OCI-LY1 (cell line): ENCODE data around the gene RAF1.

Experiments used
- H2AFZ ChIP-seq: fragments of 200-600 bp; sonication (generic), shearing (Covaris generic); 2 replicates; pipeline ENCODE4 v1.6.0; 2014; ENCODE audit warnings: antibody characterized with exemption, mild to moderate bottlenecking, low read length
- H3F3A ChIP-seq: fragments of 200-600 bp; sonication (generic), shearing (Covaris generic); 2 replicates; pipeline ENCODE4 v1.6.0; 2014; ENCODE audit warnings: mild to moderate bottlenecking, antibody characterized with exemption, low read length, moderate library complexity; ENCODE audit not compliant: insufficient read depth
- H3K27ac ChIP-seq: fragments of 200-600 bp; sonication (generic); 2 replicates; pipeline ENCODE4 v1.5.1; 2014; ENCODE audit warnings: low read length, mixed run types, mild to moderate bottlenecking, low read depth; ENCODE audit not compliant: poor library complexity, severe bottlenecking
- H3K27me3 ChIP-seq: fragments of 200-600 bp; sonication (generic); 2 replicates; pipeline ENCODE4 v1.6.0; 2014; ENCODE audit warnings: antibody characterized with exemption, mild to moderate bottlenecking, low read length, moderate library complexity; ENCODE audit not compliant: insufficient read depth
- H3K36me3 ChIP-seq: fragments of 200-600 bp; sonication (generic); 2 replicates; pipeline ENCODE4 v1.6.1; 2014; ENCODE audit warnings: mild to moderate bottlenecking, antibody characterized with exemption, low read length, moderate library complexity, mixed read lengths; ENCODE audit not compliant: insufficient read depth
- H3K4me1 ChIP-seq: fragments of 200-600 bp; sonication (generic); 2 replicates; pipeline ENCODE4 v1.5.1; 2014; ENCODE audit warnings: mild to moderate bottlenecking, low read length, moderate library complexity; ENCODE audit not compliant: insufficient read depth, severe bottlenecking
- H3K4me2 ChIP-seq: fragments of 200-600 bp; sonication (generic), shearing (Covaris generic); 2 replicates; pipeline ENCODE4 v1.6.1; 2014; ENCODE audit warnings: low read length
- H3K4me3 ChIP-seq: fragments of 200-600 bp; sonication (generic); 2 replicates; pipeline ENCODE4 v1.5.1; 2014; ENCODE audit warnings: low read length, low read depth, mild to moderate bottlenecking, mixed read lengths; ENCODE audit not compliant: poor library complexity, severe bottlenecking
- H3K79me2 ChIP-seq: fragments of 200-600 bp; shearing (Covaris generic); 2 replicates; pipeline ENCODE4 v1.6.1; 2016; ENCODE audit warnings: mixed run types, low read length, mixed read lengths; ENCODE audit not compliant: insufficient read depth
- H3K9ac ChIP-seq: fragments of 200-600 bp; sonication (generic), shearing (Covaris generic); 2 replicates; pipeline ENCODE4 v1.6.1; 2014; ENCODE audit warnings: mild to moderate bottlenecking, low read length, mixed read lengths
- H3K9me2 ChIP-seq: fragments of 200-600 bp; sonication (generic), shearing (Covaris generic); 2 replicates; pipeline ENCODE4 v1.6.1; 2014; ENCODE audit warnings: low read depth, mild to moderate bottlenecking, low read length, mixed read lengths
- H3K9me3 ChIP-seq: fragments of 200-600 bp; shearing (Covaris generic); 2 replicates; pipeline ENCODE4 v1.6.1; 2014; ENCODE audit warnings: low read length, mixed read lengths
- H4K20me1 ChIP-seq: fragments of 200-600 bp; sonication (generic), shearing (Covaris generic); 2 replicates; pipeline ENCODE4 v1.6.0; 2016; ENCODE audit warnings: mild to moderate bottlenecking, low read length; ENCODE audit not compliant: insufficient read depth
- EZH2 ChIP-seq: fragments of 200-600 bp; sonication (generic), shearing (Covaris generic); IDR thresholded peaks from 2 replicates; pipeline ENCODE4 v1.8.0; 2017; ENCODE audit warnings: borderline replicate concordance, mixed run types, mild to moderate bottlenecking, antibody characterized with exemption, low read length, moderate library complexity, mixed read lengths
- TF ChIP-seq, protein P1 (sequence below): fragments of 200-600 bp; sonication (generic), shearing (Covaris generic); IDR thresholded peaks from 2 replicates; pipeline ENCODE4 v1.5.1; 2017; ENCODE audit warnings: mild to moderate bottlenecking, antibody characterized with exemption, low read length, moderate library complexity, mixed read lengths

Gene RAF1

GRCh38 chr3:12660196-12660595, 3.7 kb downstream of the RAF1 start:
- TF ChIP-seq, protein P1, sequence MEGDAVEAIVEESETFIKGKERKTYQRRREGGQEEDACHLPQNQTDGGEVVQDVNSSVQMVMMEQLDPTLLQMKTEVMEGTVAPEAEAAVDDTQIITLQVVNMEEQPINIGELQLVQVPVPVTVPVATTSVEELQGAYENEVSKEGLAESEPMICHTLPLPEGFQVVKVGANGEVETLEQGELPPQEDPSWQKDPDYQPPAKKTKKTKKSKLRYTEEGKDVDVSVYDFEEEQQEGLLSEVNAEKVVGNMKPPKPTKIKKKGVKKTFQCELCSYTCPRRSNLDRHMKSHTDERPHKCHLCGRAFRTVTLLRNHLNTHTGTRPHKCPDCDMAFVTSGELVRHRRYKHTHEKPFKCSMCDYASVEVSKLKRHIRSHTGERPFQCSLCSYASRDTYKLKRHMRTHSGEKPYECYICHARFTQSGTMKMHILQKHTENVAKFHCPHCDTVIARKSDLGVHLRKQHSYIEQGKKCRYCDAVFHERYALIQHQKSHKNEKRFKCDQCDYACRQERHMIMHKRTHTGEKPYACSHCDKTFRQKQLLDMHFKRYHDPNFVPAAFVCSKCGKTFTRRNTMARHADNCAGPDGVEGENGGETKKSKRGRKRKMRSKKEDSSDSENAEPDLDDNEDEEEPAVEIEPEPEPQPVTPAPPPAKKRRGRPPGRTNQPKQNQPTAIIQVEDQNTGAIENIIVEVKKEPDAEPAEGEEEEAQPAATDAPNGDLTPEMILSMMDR = no peak
- no peak for TF ChIP-seq EZH2
- no peaks in the 10 kb centered on the region for H3K27me3 ChIP-seq
- peaks cover 22% of the 10 kb centered on the region for H3K36me3 ChIP-seq
- no peaks in the 10 kb centered on the region for H3K9me2 ChIP-seq
- peak overlapping the region; percentile 12 for H3K27ac ChIP-seq
- H3K4me2 ChIP-seq = no peak overlapping the region
- no peak overlapping the region for H2AFZ ChIP-seq
- no peaks in the 10 kb centered on the region for H3K9me3 ChIP-seq
- H3F3A ChIP-seq = no peaks in the 10 kb centered on the region; the same call in 1 of the 2 replicates
- no peak overlapping the region for H3K4me3 ChIP-seq
- no peaks in the 10 kb centered on the region; the same call in 1 of the 2 replicates for H4K20me1 ChIP-seq
- H3K4me1 ChIP-seq = peaks cover 41% of the 10 kb centered on the region
- no peak overlapping the region for H3K9ac ChIP-seq
- H3K79me2 ChIP-seq = peaks cover 84% of the 10 kb centered on the region

DNA sequence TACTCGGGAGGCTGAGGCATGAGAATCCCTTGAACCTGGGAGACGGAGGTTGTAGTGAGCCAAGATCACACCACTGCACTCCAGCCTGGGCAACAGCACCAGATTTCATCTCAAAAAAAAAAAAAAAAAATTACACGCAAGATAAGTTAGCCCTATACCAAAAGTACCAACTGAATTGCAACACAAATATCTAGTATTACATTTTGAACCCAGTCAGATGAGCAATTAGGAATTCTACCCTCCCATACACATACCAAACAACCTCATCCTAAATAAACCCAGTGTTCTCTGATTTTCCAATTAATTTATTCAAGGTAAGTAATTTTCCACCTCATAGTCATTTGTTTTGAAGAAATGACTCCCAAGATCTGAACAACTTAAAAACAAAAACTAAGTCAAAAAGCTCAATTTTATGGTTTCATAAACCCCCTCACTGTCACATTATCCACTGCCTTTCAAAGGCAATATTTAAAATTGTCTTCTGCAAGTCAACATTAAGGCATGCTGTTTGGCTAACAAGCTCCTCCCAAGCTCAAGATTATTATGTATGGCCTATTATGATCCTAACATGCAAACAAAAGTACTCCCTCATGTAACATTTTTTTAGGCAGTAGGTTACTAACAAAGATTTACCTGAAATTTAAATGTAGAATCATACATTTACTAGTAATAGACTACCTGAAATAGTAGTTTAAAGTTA, 4.5 kb downstream of the RAF1 start:
- H3K9me2 ChIP-seq = no peaks in the 10 kb centered on the region
- no peak overlapping the region for H2AFZ ChIP-seq
- H3K79me2 ChIP-seq = peaks cover 91% of the 10 kb centered on the region
- no peak overlapping the region for H3K4me2 ChIP-seq
- no peaks in the 10 kb centered on the region for H3K9me3 ChIP-seq
- no peaks in the 10 kb centered on the region; the same call in 1 of the 2 replicates for H3F3A ChIP-seq
- H3K4me1 ChIP-seq = peaks cover 37% of the 10 kb centered on the region
- H3K9ac ChIP-seq = no peak overlapping the region
- TF ChIP-seq, protein P1 = no peak
- TF ChIP-seq EZH2 = no peak
- H3K36me3 ChIP-seq = peaks cover 22% of the 10 kb centered on the region
- H3K27me3 ChIP-seq = no peaks in the 10 kb centered on the region
- no peak overlapping the region for H3K27ac ChIP-seq
- no peak overlapping the region for H3K4me3 ChIP-seq
- no peaks in the 10 kb centered on the region; the same call in 1 of the 2 replicates for H4K20me1 ChIP-seq

DNA sequence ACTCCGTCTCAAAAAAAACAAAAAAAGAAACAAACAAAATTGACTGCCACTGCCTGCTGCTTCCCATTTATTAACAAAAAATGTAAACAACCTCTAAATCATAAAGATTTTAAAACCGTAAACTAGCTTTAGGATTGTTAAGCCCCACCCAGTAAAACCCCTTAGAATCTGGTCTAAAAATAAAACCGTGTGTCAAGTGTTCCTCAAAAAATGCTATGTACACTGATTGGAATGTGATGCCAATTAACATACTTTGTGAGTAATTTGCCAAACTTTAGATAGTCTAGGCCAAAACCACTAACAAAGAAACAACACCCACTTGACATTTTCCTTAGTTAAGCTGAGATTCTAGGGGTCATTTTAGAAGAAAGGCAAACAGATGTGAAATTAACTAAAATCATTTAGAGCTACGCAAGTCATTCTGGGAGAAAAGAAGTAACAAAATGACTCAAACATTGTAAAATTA, 5.3 kb downstream of the RAF1 start:
- no peak overlapping the region for H3K4me3 ChIP-seq
- no peaks in the 10 kb centered on the region; the same call in 1 of the 2 replicates for H4K20me1 ChIP-seq
- peaks cover 99% of the 10 kb centered on the region for H3K79me2 ChIP-seq
- H3K4me2 ChIP-seq = no peak overlapping the region
- H3K9me3 ChIP-seq = no peaks in the 10 kb centered on the region
- H3K9ac ChIP-seq = no peak overlapping the region
- H3F3A ChIP-seq = no peaks in the 10 kb centered on the region; the same call in 1 of the 2 replicates
- H3K27ac ChIP-seq = no peak overlapping the region
- no peak for TF ChIP-seq EZH2
- TF ChIP-seq, protein P1 = no peak
- H2AFZ ChIP-seq = no peak overlapping the region
- no peaks in the 10 kb centered on the region for H3K27me3 ChIP-seq
- peaks cover 37% of the 10 kb centered on the region for H3K4me1 ChIP-seq
- peaks cover 22% of the 10 kb centered on the region for H3K36me3 ChIP-seq
- no peaks in the 10 kb centered on the region for H3K9me2 ChIP-seq
